Measurements from ENCODE around the gene ZBTB45.

DNA sequence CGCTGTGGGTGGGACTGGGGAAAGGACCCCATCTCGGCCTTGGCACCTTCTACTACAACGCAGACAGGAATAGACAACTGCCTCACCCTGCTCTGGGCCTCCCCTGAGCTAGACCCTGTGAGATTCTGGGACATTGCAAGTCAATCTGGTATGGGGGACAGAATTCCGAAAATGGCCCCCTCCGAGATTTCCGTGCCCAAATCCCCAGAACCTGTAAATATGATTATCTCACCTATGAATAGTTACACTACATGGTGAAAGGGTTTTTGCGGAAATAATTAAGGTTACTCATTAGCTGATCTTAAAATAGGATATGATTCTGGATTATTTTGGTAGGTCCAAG lies 618 bp upstream of the ZBTB45 start:
- TF ChIP-seq, protein P1, sequence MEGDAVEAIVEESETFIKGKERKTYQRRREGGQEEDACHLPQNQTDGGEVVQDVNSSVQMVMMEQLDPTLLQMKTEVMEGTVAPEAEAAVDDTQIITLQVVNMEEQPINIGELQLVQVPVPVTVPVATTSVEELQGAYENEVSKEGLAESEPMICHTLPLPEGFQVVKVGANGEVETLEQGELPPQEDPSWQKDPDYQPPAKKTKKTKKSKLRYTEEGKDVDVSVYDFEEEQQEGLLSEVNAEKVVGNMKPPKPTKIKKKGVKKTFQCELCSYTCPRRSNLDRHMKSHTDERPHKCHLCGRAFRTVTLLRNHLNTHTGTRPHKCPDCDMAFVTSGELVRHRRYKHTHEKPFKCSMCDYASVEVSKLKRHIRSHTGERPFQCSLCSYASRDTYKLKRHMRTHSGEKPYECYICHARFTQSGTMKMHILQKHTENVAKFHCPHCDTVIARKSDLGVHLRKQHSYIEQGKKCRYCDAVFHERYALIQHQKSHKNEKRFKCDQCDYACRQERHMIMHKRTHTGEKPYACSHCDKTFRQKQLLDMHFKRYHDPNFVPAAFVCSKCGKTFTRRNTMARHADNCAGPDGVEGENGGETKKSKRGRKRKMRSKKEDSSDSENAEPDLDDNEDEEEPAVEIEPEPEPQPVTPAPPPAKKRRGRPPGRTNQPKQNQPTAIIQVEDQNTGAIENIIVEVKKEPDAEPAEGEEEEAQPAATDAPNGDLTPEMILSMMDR (IDR thresholded peaks at IDR 0.05): no peak
- no peak for TF ChIP-seq POLR2A (IDR thresholded peaks at IDR 0.05)

Measured in lower leg skin (tissue), 3 donors.